Measurements from ENCODE around the gene NRXN2.

Gene NRXN2

GRCh38 chr11:64593156-64594105 is 129.6 kb downstream of the NRXN2 start:
- DNase-seq (ENCODE audit: low read depth, low spot score), result no peak

- no peak for DNase-seq (ENCODE audit: low read depth, low spot score)
Observed at GRCh38 chr11:64592656-64593055, 130.3 kb downstream of the NRXN2 start.

- DNase-seq (ENCODE audit: low read depth, low spot score), result no peak
Observed at GRCh38 chr11:64592234-64592615, 130.8 kb downstream of the NRXN2 start.

- DNase-seq (ENCODE audit: low read depth, low spot score), result no peak
Observed at GRCh38 chr11:64591257-64592233, 131.5 kb downstream of the NRXN2 start.

- no peak for DNase-seq (ENCODE audit: low read depth, low spot score)
Observed at GRCh38 chr11:64590763-64591221, 132.2 kb downstream of the NRXN2 start, which contains the start of gene SLC22A12. TSS of gene SLC22A12 (plus strand) at chr11:64591220. CDS start at chr11:64591557, 337 bp downstream.

- DNase-seq (ENCODE audit: low read depth, low spot score), result no peak
Observed at GRCh38 chr11:64588701-64589100, 134.3 kb downstream of the NRXN2 start.

GRCh38 chr11:64586366-64586765 is 136.6 kb downstream of the NRXN2 start:
- DNase-seq (ENCODE audit: low read depth, low spot score), result no peak

GRCh38 chr11:64585150-64585549 is 137.8 kb downstream of the NRXN2 start:
- DNase-seq (ENCODE audit: low read depth, low spot score), result no peak

- peak; percentile 91 for DNase-seq (ENCODE audit: low read depth, low spot score)
Observed at GRCh38 chr11:64583296-64584262, 139.4 kb downstream of the NRXN2 start.

- no peak for DNase-seq (ENCODE audit: low read depth, low spot score)
Observed at GRCh38 chr11:64582885-64583284, 140.1 kb downstream of the NRXN2 start.

- no peak for DNase-seq (ENCODE audit: low read depth, low spot score)
Observed at GRCh38 chr11:64581057-64581523, 141.9 kb downstream of the NRXN2 start.

GRCh38 chr11:64580412-64580811 is 142.6 kb downstream of the NRXN2 start:
- no peak for DNase-seq (ENCODE audit: low read depth, low spot score)

- no peak for DNase-seq (ENCODE audit: low read depth, low spot score)
Observed at GRCh38 chr11:64577202-64577601, 145.8 kb downstream of the NRXN2 start.

GRCh38 chr11:64572143-64572542 is 150.9 kb downstream of the NRXN2 start:
- DNase-seq (ENCODE audit: low read depth, low spot score), result no peak

GRCh38 chr11:64571410-64572091 is 151.4 kb downstream of the NRXN2 start:
- peak; percentile 73 for DNase-seq (ENCODE audit: low read depth, low spot score)

- no peak for DNase-seq (ENCODE audit: low read depth, low spot score)
Observed at GRCh38 chr11:64571050-64571409, 152.0 kb downstream of the NRXN2 start.

GRCh38 chr11:64570341-64570740 is 152.7 kb downstream of the NRXN2 start:
- DNase-seq (ENCODE audit: low read depth, low spot score), result no peak

GRCh38 chr11:64569300-64569970 is 153.6 kb downstream of the NRXN2 start:
- DNase-seq (ENCODE audit: low read depth, low spot score), result no peak

GRCh38 chr11:64568584-64569140 is 154.3 kb downstream of the NRXN2 start:
- DNase-seq (ENCODE audit: low read depth, low spot score), result peak; percentile 55
